HL-60 (cell line): ENCODE measurements around the gene POLR3E.
A peak's percentile ranks its signal among the peaks of the same experiment; 100 is the strongest.

ENCODE experiments used
- DNase-seq, 2 experiments: peaks; one replicate each; pipeline ENCODE4 v3.0.0-alpha.2; 2010 to 2020; ENCODE audit warnings: low read depth in 1 of 2, low spot score in 1 of 2
- H3K27ac ChIP-seq: fragments of 250-450 bp; sonication (Bioruptor Pico); replicated peaks from 2 replicates; pipeline ENCODE4 v1.5.1; 2020; ENCODE audit warnings: mild to moderate bottlenecking, moderate library complexity
- H3K27me3 ChIP-seq: fragments of 250-450 bp; sonication (Bioruptor Pico); 2 replicates; pipeline ENCODE4 v1.5.1; 2021; ENCODE audit warnings: mild to moderate bottlenecking, moderate library complexity; ENCODE audit not compliant: insufficient read depth, poor library complexity, severe bottlenecking
- H3K4me3 ChIP-seq: replicated peaks from 2 replicates; pipeline ENCODE4 v1.5.1; 2011; ENCODE audit warnings: mild to moderate bottlenecking, control low read depth, low read length; ENCODE audit not compliant: insufficient read depth
- GABPA ChIP-seq: IDR thresholded peaks from 2 replicates; pipeline ENCODE4 v1.6.1; 2012; ENCODE audit warnings: low read depth
- POLR2AphosphoS5 ChIP-seq: IDR thresholded peaks from 2 replicates; pipeline ENCODE4 v1.6.1; 2012; ENCODE audit warnings: low read depth
- SPI1 ChIP-seq: IDR thresholded peaks from 2 replicates; pipeline ENCODE4 v1.6.1; 2012; ENCODE audit warnings: low read depth, mild to moderate bottlenecking, borderline replicate concordance
- TF ChIP-seq, protein P1 (sequence below): IDR thresholded peaks from 2 replicates; pipeline ENCODE4 v1.6.1; 2012; ENCODE audit warnings: low read depth; ENCODE audit not compliant: insufficient replicate concordance
- TF ChIP-seq, protein P2 (sequence below): IDR thresholded peaks from one replicate; pipeline ENCODE4 v1.5.1; 2011; ENCODE audit warnings: low read length, control low read depth, inconsistent platforms; ENCODE audit not compliant: insufficient read depth

The POLR3E gene

DNA sequence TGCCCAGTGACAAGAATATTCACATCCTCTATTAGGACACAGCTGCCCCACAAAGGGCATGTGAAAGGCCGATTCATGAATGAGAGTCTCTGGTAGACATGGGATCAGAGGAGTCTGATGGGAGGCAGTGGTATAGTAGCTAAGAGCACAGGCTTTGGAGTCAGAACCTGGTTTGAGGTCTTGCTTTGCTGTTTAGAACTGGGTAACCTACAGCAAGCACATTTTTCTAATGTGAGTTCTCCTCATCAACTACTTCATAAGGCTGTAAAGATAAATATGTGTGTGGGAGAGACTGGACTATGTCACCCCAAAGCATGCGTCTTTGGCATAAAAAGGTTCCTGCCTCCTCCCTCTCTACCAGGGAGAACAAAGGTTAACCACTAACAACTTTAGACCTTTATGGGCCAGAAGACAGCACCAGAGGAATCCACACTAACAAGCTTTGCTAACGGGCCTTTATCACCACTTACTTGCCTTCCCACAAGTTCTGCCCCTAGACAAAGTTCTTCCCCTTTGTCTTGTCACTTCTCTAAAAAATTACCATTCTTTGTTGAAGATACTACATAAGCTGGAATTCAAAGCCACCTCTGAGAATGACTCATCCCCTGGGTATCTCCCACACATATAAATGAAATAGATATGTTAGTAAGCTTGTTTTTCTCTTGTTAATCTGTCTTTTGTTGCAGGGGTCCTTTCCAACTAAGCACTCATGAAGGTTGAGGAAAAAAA is 56.1 kb downstream of the POLR3E start:
- peak; percentile 67 to 76 for DNase-seq
- TF ChIP-seq, protein P1, sequence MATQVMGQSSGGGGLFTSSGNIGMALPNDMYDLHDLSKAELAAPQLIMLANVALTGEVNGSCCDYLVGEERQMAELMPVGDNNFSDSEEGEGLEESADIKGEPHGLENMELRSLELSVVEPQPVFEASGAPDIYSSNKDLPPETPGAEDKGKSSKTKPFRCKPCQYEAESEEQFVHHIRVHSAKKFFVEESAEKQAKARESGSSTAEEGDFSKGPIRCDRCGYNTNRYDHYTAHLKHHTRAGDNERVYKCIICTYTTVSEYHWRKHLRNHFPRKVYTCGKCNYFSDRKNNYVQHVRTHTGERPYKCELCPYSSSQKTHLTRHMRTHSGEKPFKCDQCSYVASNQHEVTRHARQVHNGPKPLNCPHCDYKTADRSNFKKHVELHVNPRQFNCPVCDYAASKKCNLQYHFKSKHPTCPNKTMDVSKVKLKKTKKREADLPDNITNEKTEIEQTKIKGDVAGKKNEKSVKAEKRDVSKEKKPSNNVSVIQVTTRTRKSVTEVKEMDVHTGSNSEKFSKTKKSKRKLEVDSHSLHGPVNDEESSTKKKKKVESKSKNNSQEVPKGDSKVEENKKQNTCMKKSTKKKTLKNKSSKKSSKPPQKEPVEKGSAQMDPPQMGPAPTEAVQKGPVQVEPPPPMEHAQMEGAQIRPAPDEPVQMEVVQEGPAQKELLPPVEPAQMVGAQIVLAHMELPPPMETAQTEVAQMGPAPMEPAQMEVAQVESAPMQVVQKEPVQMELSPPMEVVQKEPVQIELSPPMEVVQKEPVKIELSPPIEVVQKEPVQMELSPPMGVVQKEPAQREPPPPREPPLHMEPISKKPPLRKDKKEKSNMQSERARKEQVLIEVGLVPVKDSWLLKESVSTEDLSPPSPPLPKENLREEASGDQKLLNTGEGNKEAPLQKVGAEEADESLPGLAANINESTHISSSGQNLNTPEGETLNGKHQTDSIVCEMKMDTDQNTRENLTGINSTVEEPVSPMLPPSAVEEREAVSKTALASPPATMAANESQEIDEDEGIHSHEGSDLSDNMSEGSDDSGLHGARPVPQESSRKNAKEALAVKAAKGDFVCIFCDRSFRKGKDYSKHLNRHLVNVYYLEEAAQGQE, result no peak
- TF ChIP-seq SPI1, result peak; percentile 89
- peak overlapping the region; percentile 68 for H3K27ac ChIP-seq

DNA sequence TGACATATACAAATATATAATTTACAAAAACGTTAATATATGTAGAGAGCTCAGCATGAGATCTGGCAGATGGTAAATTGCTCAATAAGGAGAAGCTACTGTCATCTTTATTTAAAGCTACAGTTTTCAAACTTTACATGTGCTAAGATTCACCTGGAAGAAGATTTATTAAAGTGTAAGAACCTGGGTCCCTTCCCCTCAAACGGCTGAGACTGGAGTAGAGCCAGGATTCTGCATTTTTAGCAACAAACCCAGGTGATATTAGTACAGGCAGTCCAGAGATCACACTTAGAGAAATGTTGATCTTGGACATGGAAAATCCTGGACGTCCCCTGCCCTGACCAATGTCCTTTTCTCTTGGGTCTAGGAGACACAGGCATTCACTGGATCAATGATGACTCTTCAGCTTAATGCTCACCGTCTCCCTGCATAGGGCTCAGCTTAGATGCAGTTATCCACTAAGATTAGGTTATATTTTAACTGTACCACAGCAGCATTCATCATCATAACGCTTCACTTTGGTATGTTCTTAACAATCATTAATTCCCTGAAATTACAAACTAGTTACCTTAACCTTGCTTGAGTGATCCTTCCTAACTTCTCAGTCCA is 56.8 kb downstream of the POLR3E start:
- H3K4me3 ChIP-seq, result no peak overlapping the region
- TF ChIP-seq, protein P1, result no peak
- TF ChIP-seq, protein P2, sequence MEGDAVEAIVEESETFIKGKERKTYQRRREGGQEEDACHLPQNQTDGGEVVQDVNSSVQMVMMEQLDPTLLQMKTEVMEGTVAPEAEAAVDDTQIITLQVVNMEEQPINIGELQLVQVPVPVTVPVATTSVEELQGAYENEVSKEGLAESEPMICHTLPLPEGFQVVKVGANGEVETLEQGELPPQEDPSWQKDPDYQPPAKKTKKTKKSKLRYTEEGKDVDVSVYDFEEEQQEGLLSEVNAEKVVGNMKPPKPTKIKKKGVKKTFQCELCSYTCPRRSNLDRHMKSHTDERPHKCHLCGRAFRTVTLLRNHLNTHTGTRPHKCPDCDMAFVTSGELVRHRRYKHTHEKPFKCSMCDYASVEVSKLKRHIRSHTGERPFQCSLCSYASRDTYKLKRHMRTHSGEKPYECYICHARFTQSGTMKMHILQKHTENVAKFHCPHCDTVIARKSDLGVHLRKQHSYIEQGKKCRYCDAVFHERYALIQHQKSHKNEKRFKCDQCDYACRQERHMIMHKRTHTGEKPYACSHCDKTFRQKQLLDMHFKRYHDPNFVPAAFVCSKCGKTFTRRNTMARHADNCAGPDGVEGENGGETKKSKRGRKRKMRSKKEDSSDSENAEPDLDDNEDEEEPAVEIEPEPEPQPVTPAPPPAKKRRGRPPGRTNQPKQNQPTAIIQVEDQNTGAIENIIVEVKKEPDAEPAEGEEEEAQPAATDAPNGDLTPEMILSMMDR, result no peak
- TF ChIP-seq POLR2AphosphoS5 (no peak), GABPA (no peak), SPI1 (no peak)
- H3K27me3 ChIP-seq, result no peaks in the 10 kb centered on the region
- peak in 1 of 2 experiments; percentile 55 for DNase-seq
- peak overlapping the region; percentile 68 for H3K27ac ChIP-seq

More for the DNA sequence above, 56.1 kb downstream of the POLR3E start:
- H3K4me3 ChIP-seq, result no peak overlapping the region
- H3K27me3 ChIP-seq, result no peaks in the 10 kb centered on the region

DNA sequence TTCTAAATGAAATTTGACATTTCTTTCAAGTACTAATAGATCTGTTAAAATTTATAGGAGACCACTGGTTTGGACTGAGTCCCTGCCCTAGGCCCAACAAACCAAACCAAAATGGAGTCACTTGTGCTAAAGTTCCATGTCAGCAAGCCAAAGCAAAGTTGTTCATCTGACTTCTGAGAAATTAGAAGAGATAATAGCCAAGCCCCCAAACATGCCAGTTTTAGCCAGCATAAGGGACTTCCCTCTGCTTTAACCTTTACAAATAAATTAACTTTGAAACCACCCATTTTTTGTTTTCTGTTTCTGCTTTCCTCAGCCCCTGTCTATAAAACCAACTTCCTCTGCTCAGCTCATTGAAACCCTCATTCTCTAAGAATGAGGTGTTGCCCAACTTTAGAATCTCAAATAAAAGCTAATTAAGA is 58.3 kb downstream of the POLR3E start:
- H3K27ac ChIP-seq, result no peak overlapping the region
- TF ChIP-seq SPI1, result peak; percentile 38; the same call in 1 of the 2 replicates
- TF ChIP-seq POLR2AphosphoS5, result no peak
- DNase-seq, result no peak
- H3K27me3 ChIP-seq, result no peaks in the 10 kb centered on the region
- H3K4me3 ChIP-seq, result no peak overlapping the region

DNA sequence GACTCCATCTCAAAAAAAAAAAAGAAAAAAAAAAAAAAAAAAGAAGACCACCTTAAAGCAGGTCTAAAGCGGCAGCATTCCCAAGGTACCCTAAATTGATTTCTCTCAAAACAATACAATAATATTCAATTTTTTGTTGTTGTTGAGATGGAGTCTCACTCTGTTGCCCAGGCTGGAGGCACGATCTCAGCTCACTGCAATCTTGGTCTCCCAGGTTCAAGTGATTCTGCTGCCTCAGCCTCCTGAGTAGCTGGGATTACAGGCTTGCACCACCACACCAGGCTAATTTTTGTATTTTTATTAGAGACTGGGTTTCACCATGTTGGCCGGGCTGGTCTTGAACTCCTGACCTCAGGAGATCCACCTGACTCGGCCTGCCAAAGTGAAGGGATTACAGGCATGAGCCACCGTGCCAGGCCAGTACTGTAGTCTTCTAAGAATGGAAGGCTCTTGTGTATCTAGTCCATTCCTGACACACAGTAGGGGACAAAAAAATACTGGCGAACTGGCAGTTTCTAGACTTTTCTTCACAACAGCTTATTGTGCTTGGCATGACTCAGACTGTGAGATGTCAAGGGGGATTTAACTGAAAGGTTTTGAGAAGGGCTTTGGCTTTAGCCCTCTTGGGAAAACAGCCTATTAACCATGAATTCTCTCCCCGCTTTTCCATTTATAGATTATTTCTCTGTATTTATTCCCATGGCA is 59.9 kb downstream of the POLR3E start:
- Histone ChIP-seq H3K27ac (no peak overlapping the region), H3K4me3 (no peak overlapping the region), H3K27me3 (no peaks in the 10 kb centered on the region)
- DNase-seq, result no peak
- TF ChIP-seq, protein P2, result no peak
- no peak for TF ChIP-seq SPI1
- no peak for TF ChIP-seq POLR2AphosphoS5
- TF ChIP-seq, protein P1, result no peak
- no peak for TF ChIP-seq GABPA
